Measurements from ENCODE around the gene WDR93. TPM values are rescaled to one million over a fixed set of nuclear protein-coding genes. Genes with fewer than 3 reads are reported as not detected.

Gene WDR93
- total RNA-seq, 2 donors from 2014 or later: not detected

GRCh38 chr15:89766357-89767311, 76.0 kb downstream of the WDR93 start:
- TF ChIP-seq CTCF (IDR thresholded peaks at IDR 0.05): no peak
- Histone ChIP-seq H3K36me3 (no peaks in the 10 kb centered on the region), H3K27me3 (replicated peaks; ENCODE audit: insufficient read depth) (no peaks in the 10 kb centered on the region), H3K4me1 (ENCODE audit: control insufficient read depth in 1 of 2, low read depth in 2 of 2) (no peaks in the 10 kb centered on the region), H3K9me3 (no peaks in the 10 kb centered on the region), H3K27ac (no peak overlapping the region), H3K4me3 (no peak overlapping the region)
- ATAC-seq (ENCODE audit: insufficient number of reproducible peaks, low FRiP score, low read depth): no peak
- DNase-seq (ENCODE audit: low spot score): no peak

GRCh38 chr15:89767411-89767915, 76.9 kb downstream of the WDR93 start:
- Histone ChIP-seq H3K27ac (no peak overlapping the region), H3K4me1 (ENCODE audit: control insufficient read depth in 1 of 2, low read depth in 2 of 2) (no peaks in the 10 kb centered on the region), H3K4me3 (no peak overlapping the region), H3K36me3 (no peaks in the 10 kb centered on the region), H3K9me3 (no peaks in the 10 kb centered on the region), H3K27me3 (replicated peaks; ENCODE audit: insufficient read depth) (no peaks in the 10 kb centered on the region)
- no peak for DNase-seq (ENCODE audit: low spot score)
- TF ChIP-seq CTCF (IDR thresholded peaks at IDR 0.05): no peak
- no peak for ATAC-seq (ENCODE audit: insufficient number of reproducible peaks, low FRiP score, low read depth)

- DNase-seq (ENCODE audit: low spot score) (no peak), ATAC-seq (ENCODE audit: insufficient number of reproducible peaks, low FRiP score, low read depth) (no peak)
- Histone ChIP-seq H3K27me3 (replicated peaks; ENCODE audit: insufficient read depth) (no peaks in the 10 kb centered on the region), H3K9me3 (no peaks in the 10 kb centered on the region), H3K4me3 (no peak overlapping the region), H3K4me1 (ENCODE audit: control insufficient read depth in 1 of 2, low read depth in 2 of 2) (no peaks in the 10 kb centered on the region), H3K27ac (no peak overlapping the region), H3K36me3 (no peaks in the 10 kb centered on the region)
- no peak for TF ChIP-seq CTCF (IDR thresholded peaks at IDR 0.05)
These were observed 77.5 kb downstream of the WDR93 start for GRCh38 chr15:89768071-89768500.

- DNase-seq (ENCODE audit: low spot score) (no peak), ATAC-seq (ENCODE audit: insufficient number of reproducible peaks, low FRiP score, low read depth) (no peak)
- Histone ChIP-seq H3K36me3 (no peaks in the 10 kb centered on the region), H3K9me3 (no peaks in the 10 kb centered on the region), H3K27me3 (replicated peaks; ENCODE audit: insufficient read depth) (no peaks in the 10 kb centered on the region), H3K27ac (no peak overlapping the region), H3K4me3 (no peak overlapping the region), H3K4me1 (ENCODE audit: control insufficient read depth in 1 of 2, low read depth in 2 of 2) (no peaks in the 10 kb centered on the region)
- TF ChIP-seq CTCF (IDR thresholded peaks at IDR 0.05): no peak
These were observed 78.8 kb downstream of the WDR93 start for GRCh38 chr15:89769366-89769765.

- Histone ChIP-seq H3K27me3 (replicated peaks; ENCODE audit: insufficient read depth) (no peaks in the 10 kb centered on the region), H3K27ac (no peak overlapping the region), H3K9me3 (no peaks in the 10 kb centered on the region), H3K4me3 (no peak overlapping the region), H3K4me1 (ENCODE audit: control insufficient read depth in 1 of 2, low read depth in 2 of 2) (no peaks in the 10 kb centered on the region), H3K36me3 (no peaks in the 10 kb centered on the region)
- TF ChIP-seq CTCF (IDR thresholded peaks at IDR 0.05): no peak
- DNase-seq (ENCODE audit: low spot score): no peak
- ATAC-seq (ENCODE audit: insufficient number of reproducible peaks, low FRiP score, low read depth): no peak
These were observed 79.4 kb downstream of the WDR93 start for GRCh38 chr15:89770041-89770440.

Measured in thoracic aorta (tissue), 2 donors.